ENCODE results near the gene TRIO.

TRIO gene

DNA sequence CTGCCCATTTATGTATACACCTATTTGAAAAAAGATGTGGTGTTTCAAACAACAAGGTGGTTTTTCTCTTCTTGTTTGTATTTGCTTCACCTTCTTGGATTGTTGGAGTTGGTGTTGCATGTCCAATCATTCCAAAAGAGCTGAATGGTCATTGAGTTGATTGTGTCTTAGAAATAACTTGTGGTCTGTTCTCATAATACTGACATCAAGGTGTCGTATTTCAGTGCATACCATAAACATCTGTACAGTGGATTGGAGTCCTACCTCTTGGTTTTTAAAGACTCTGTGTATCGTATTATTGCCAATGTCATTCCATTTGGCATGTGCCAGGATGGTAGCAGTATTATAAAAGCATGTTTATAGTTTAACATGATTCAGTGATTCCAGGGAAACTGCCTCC, 73.2 kb downstream of the TRIO start:
- H3K79me2 ChIP-seq (ENCODE audit: insufficient read depth, low read length): no peaks in the 10 kb centered on the region; the same call in 1 of the 2 replicates
- no peak overlapping the region for H3K9ac ChIP-seq (ENCODE audit: low read length)
- H3K4me3 ChIP-seq (ENCODE audit: insufficient read depth, low read length, poor library complexity, severe bottlenecking): no peak overlapping the region
- H3K9me3 ChIP-seq (ENCODE audit: insufficient read depth, low read length): no peaks in the 10 kb centered on the region
- H3K36me3 ChIP-seq (ENCODE audit: low read length): no peaks in the 10 kb centered on the region
- H3F3A ChIP-seq (ENCODE audit: insufficient read depth): no peaks in the 10 kb centered on the region
- H3K9me2 ChIP-seq (replicated peaks; ENCODE audit: insufficient read depth, low read length): no peaks in the 10 kb centered on the region
- TF ChIP-seq, protein P1, sequence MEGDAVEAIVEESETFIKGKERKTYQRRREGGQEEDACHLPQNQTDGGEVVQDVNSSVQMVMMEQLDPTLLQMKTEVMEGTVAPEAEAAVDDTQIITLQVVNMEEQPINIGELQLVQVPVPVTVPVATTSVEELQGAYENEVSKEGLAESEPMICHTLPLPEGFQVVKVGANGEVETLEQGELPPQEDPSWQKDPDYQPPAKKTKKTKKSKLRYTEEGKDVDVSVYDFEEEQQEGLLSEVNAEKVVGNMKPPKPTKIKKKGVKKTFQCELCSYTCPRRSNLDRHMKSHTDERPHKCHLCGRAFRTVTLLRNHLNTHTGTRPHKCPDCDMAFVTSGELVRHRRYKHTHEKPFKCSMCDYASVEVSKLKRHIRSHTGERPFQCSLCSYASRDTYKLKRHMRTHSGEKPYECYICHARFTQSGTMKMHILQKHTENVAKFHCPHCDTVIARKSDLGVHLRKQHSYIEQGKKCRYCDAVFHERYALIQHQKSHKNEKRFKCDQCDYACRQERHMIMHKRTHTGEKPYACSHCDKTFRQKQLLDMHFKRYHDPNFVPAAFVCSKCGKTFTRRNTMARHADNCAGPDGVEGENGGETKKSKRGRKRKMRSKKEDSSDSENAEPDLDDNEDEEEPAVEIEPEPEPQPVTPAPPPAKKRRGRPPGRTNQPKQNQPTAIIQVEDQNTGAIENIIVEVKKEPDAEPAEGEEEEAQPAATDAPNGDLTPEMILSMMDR (IDR thresholded peaks at IDR 0.05; ENCODE audit: insufficient read depth, low read length, poor library complexity, severe bottlenecking): no peak
- no peak for TF ChIP-seq EZH2phosphoT487 (conservative IDR thresholded peaks at IDR 0.05; ENCODE audit: low read length)
- H3K4me2 ChIP-seq (ENCODE audit: low read depth, low read length, poor library complexity, severe bottlenecking): no peak overlapping the region
- H3K27ac ChIP-seq (ENCODE audit: low read depth, low read length): no peak overlapping the region
- H3K27me3 ChIP-seq (ENCODE audit: low read length): no peaks in the 10 kb centered on the region
- no peak overlapping the region for H2AFZ ChIP-seq (ENCODE audit: low read depth, low read length, severe bottlenecking)
- H4K20me1 ChIP-seq (ENCODE audit: low read depth, low read length): peaks cover 27% of the 10 kb centered on the region

DNA sequence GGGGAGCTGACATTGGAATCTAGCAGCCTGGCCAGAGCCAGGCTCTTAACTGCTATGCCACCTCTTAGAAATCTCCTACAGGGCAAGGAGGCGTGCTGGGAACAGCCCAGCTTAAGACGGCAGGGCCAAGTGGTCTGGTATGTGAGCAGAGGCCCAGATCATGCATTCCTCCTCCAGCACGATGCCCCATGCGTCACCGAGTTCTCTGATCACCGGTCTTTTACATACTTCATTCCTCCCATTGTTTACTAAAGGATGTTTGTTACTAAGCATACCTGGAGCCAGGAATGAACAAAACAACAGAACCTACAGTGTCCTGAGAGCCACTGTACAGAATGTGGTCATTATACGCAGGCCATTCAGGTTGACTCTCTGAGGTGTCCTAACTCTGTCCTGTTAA, 73.8 kb downstream of the TRIO start:
- H3K4me3 ChIP-seq (ENCODE audit: insufficient read depth, low read length, poor library complexity, severe bottlenecking): no peak overlapping the region
- H3K9ac ChIP-seq (ENCODE audit: low read length): no peak overlapping the region
- H3K36me3 ChIP-seq (ENCODE audit: low read length): no peaks in the 10 kb centered on the region
- H3K79me2 ChIP-seq (ENCODE audit: insufficient read depth, low read length): no peaks in the 10 kb centered on the region; the same call in 1 of the 2 replicates
- H3K4me2 ChIP-seq (ENCODE audit: low read depth, low read length, poor library complexity, severe bottlenecking): no peak overlapping the region
- no peaks in the 10 kb centered on the region for H3F3A ChIP-seq (ENCODE audit: insufficient read depth)
- H3K9me2 ChIP-seq (replicated peaks; ENCODE audit: insufficient read depth, low read length): no peaks in the 10 kb centered on the region
- TF ChIP-seq, protein P1 (IDR thresholded peaks at IDR 0.05; ENCODE audit: insufficient read depth, low read length, poor library complexity, severe bottlenecking): no peak
- TF ChIP-seq EZH2phosphoT487 (conservative IDR thresholded peaks at IDR 0.05; ENCODE audit: low read length): no peak
- no peak overlapping the region for H2AFZ ChIP-seq (ENCODE audit: low read depth, low read length, severe bottlenecking)
- H3K27ac ChIP-seq (ENCODE audit: low read depth, low read length): no peak overlapping the region
- H3K27me3 ChIP-seq (ENCODE audit: low read length): no peaks in the 10 kb centered on the region
- peaks cover 27% of the 10 kb centered on the region for H4K20me1 ChIP-seq (ENCODE audit: low read depth, low read length)
- H3K9me3 ChIP-seq (ENCODE audit: insufficient read depth, low read length): no peaks in the 10 kb centered on the region

DNA sequence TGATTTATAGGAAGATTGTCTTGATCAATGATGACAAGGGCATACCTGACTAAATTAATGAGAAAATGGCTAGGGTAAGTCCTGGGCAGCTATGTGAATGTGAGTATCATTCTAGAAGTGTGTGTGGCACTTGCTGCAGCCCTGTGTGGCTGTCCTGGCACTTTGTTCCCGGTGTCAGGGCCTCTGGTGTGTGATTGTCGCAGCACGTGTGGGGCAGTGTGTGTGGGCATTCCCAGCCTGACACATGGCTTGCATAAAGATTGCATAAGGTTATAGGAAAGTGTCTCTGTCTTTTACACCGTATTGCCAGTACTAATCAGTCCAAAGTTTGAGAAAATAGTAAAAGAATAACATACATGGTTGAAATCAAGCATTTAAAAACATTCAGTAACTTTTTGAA, 74.4 kb downstream of the TRIO start:
- no peak overlapping the region for H3K4me3 ChIP-seq (ENCODE audit: insufficient read depth, low read length, poor library complexity, severe bottlenecking)
- no peaks in the 10 kb centered on the region for H3K27me3 ChIP-seq (ENCODE audit: low read length)
- H4K20me1 ChIP-seq (ENCODE audit: low read depth, low read length): peaks cover 20% of the 10 kb centered on the region
- H3F3A ChIP-seq (ENCODE audit: insufficient read depth): no peaks in the 10 kb centered on the region
- H3K36me3 ChIP-seq (ENCODE audit: low read length): no peaks in the 10 kb centered on the region
- H3K27ac ChIP-seq (ENCODE audit: low read depth, low read length): no peak overlapping the region
- H3K9ac ChIP-seq (ENCODE audit: low read length): no peak overlapping the region
- TF ChIP-seq EZH2phosphoT487 (conservative IDR thresholded peaks at IDR 0.05; ENCODE audit: low read length): no peak
- TF ChIP-seq, protein P1 (IDR thresholded peaks at IDR 0.05; ENCODE audit: insufficient read depth, low read length, poor library complexity, severe bottlenecking): no peak
- no peaks in the 10 kb centered on the region for H3K9me2 ChIP-seq (replicated peaks; ENCODE audit: insufficient read depth, low read length)
- no peaks in the 10 kb centered on the region; the same call in 1 of the 2 replicates for H3K79me2 ChIP-seq (ENCODE audit: insufficient read depth, low read length)
- H2AFZ ChIP-seq (ENCODE audit: low read depth, low read length, severe bottlenecking): no peak overlapping the region
- H3K9me3 ChIP-seq (ENCODE audit: insufficient read depth, low read length): no peaks in the 10 kb centered on the region
- no peak overlapping the region for H3K4me2 ChIP-seq (ENCODE audit: low read depth, low read length, poor library complexity, severe bottlenecking)
